Mammary epithelial cell (primary cell): ENCODE data around the gene IP6K3.

Source experiments
- EZH2 ChIP-seq: IDR thresholded peaks from 2 replicates; pipeline ENCODE4 v1.6.1; 2012; ENCODE audit warnings: low read length, inconsistent platforms, borderline replicate concordance
- TF ChIP-seq, protein P1 (sequence below), 2 donors: IDR thresholded peaks in 1 of 2; conservative IDR thresholded peaks in 1 of 2; 2 replicates each; pipeline ENCODE4 v1.5.1; 2011 to 2012; ENCODE audit warnings: inconsistent platforms in 2 of 2, low read length in 2 of 2, mild to moderate bottlenecking in 2 of 2, control low read depth in 1 of 2, low read depth in 1 of 2; ENCODE audit not compliant: insufficient read depth in 1 of 2; ENCODE audit errors: extremely low read depth in 1 of 2

DNA sequence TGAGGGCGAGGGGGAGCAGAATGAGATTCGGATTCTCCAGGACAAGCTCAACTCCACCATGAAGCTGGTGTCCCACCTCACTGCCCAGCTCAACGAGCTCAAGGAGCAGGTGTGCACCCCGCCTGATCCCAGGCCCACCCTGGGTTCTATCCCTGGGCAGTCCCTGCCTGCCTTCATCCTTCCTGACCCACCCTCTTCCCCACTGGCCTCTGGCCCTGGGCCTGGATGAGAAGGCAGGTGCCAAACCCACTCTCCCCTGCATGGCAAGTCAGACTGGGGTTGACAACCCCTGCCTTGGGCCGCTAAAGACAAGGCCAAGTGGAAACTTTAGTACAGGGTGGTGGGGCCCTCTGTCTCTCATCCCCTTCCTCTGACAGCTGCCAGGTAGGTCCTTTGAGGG, 51.7 kb downstream of the IP6K3 start:
- TF ChIP-seq, protein P1, sequence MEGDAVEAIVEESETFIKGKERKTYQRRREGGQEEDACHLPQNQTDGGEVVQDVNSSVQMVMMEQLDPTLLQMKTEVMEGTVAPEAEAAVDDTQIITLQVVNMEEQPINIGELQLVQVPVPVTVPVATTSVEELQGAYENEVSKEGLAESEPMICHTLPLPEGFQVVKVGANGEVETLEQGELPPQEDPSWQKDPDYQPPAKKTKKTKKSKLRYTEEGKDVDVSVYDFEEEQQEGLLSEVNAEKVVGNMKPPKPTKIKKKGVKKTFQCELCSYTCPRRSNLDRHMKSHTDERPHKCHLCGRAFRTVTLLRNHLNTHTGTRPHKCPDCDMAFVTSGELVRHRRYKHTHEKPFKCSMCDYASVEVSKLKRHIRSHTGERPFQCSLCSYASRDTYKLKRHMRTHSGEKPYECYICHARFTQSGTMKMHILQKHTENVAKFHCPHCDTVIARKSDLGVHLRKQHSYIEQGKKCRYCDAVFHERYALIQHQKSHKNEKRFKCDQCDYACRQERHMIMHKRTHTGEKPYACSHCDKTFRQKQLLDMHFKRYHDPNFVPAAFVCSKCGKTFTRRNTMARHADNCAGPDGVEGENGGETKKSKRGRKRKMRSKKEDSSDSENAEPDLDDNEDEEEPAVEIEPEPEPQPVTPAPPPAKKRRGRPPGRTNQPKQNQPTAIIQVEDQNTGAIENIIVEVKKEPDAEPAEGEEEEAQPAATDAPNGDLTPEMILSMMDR (conservative IDR thresholded peaks at IDR 0.05 in 1 of 2, IDR thresholded peaks at IDR 0.05 in 1 of 2; ENCODE audit: extremely low read depth in 1 of 2, insufficient read depth in 1 of 2, low read depth in 1 of 2, low read length in 2 of 2), result no peak
- no peak for TF ChIP-seq EZH2
